HG03342 (cell line): ENCODE results near the gene NPL.

Source experiments
- ATAC-seq: cut with Tn5 transposase; IDR thresholded peaks from one replicate; pipeline ENCODE4 v1.9.1; 2021; ENCODE audit warnings: mild to moderate bottlenecking, moderate library complexity; ENCODE audit not compliant: unreplicated experiment

Gene NPL

DNA sequence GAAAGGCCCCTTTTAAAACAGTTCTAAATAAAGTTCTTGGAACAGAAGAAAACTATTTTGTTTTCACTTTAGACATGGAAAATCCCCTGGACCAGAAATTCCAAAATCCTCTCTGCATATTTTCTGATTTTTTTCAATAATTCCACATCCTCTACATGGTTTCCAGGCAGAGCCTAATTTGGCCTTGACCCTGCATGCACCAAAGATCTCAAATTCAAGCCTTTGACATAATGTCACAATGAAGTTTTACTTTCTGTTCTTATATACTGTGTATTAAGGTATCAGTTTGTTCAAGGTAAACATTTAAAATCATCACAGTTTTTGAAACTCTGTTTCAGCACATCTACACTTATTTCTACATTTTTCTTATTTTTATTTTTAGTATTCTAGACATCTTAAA is 12.2 kb upstream of the NPL start:
- ATAC-seq = no peak

- no peak for ATAC-seq
Measured at GRCh38 chr1:182778862-182779261, 10.7 kb upstream of the NPL start.

DNA sequence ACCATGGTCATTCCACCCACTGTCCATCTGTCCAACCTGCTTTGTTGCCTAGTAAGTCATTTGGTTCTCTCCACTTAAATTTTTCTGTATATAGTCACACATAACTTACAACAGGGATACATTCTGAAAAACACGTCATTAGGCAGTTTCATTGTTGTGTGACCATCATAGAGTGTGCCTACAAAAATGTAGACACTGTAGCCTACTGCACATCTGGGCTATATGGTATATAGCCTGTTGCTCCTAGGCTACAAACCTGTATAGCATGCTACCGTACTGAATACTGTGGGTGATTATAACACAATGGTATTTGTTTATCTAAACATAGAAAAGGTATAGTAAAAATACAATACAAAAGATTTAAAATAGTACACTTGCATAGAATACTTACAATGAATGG is 10.0 kb upstream of the NPL start:
- ATAC-seq = no peak

- ATAC-seq = peak; percentile 71
Measured at GRCh38 chr1:182781841-182782586, 7.6 kb upstream of the NPL start.

DNA sequence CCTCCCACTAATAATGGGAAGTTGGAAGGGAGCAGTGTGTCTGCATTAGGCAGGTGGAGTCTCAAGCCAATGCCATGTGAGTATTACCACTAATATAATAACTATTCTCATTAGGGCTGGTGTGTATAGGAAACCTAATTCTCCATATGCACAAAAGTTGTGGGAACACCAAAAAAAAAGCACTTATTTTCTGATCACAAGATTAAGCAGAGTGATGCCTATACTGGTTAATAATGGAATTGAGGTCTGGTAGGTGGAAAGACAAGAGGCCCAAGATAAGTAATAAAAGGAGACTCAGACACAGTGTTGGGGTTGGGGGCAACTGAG is 7.0 kb upstream of the NPL start:
- ATAC-seq = no peak

DNA sequence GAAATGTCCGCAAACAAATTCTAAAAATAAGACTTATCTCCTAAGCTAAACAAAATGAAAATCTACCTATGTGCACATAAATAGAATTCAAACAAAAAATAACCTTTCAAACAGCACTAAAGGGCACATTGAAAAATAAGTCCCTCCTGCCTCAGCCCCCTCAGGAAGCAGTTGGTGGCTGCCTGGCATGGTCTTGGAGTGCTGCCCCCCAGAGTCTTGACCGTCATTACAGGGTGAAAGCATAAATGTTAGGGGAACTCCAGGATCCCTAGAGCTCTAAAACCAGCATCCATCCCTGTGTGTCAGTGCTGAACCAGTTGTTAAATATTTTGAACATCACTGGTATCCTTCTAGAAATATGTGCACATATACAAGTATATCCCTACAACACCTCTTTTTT is 6.5 kb upstream of the NPL start:
- no peak for ATAC-seq

DNA sequence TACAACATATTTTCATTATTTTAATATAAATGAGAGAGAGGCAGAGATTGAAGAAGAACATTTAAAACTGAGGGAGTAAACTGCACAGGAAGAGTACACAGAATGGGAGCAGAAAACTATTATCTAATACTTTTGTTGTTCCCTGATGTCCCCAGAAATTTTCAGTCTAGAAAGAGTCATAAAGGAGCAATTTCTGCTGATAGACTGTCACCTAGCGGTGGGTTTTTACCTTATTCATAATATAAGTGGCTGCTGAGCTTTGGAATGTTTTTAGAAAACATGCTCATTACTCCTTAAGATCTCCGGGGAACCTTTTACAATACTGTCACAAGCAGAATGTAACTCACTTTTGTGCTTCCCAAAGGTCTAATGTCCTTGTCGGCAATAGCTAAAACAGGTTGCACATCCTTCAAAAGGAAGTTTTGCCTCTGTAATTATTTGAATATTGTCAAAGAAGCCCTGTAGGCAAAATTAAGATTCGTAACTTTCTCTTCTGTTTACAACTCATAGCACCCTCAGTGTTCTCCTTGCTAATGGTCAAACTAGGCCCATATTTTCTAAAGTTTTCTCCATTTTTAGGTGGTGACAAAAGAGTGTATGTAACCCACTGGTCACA is 4.9 kb upstream of the NPL start:
- ATAC-seq = no peak

GRCh38 chr1:182785181-182785580 is 4.4 kb upstream of the NPL start:
- no peak for ATAC-seq

- ATAC-seq = no peak
Measured at GRCh38 chr1:182786223-182786994, 3.2 kb upstream of the NPL start.

- ATAC-seq = no peak
Measured at GRCh38 chr1:182786995-182787324, 2.6 kb upstream of the NPL start.

- no peak for ATAC-seq
Measured at GRCh38 chr1:182791281-182792179, 2.0 kb downstream of the NPL start.

DNA sequence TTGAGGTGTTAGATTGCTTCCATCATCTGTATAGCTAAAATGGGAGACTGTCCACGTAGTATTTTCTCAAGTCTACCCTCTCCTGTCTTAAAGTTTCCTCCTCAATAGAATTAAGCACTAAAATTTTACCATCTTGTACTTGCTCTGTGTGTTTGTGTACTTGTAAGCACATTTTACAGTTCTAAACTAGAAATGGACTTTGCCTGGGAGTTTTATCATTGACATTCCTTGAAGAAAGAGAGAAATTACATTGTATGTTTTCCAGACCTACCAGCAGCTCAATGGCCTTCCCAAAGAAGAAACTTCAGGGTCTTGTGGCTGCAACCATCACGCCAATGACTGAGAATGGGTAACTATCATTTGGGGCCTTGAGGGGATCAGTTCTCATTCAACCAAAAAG is 4.5 kb downstream of the NPL start:
- no peak for ATAC-seq

GRCh38 chr1:182794676-182795201 is 5.2 kb downstream of the NPL start:
- no peak for ATAC-seq

GRCh38 chr1:182795563-182796228 is 6.1 kb downstream of the NPL start:
- no peak for ATAC-seq

- ATAC-seq = no peak
Measured at GRCh38 chr1:182802006-182802803, 12.6 kb downstream of the NPL start.

GRCh38 chr1:182803846-182804245 is 14.3 kb downstream of the NPL start:
- no peak for ATAC-seq

- no peak for ATAC-seq
Measured at GRCh38 chr1:182806015-182806678, 16.6 kb downstream of the NPL start.

GRCh38 chr1:182807907-182808306 is 18.3 kb downstream of the NPL start:
- ATAC-seq = no peak

GRCh38 chr1:182809414-182809957 is 19.9 kb downstream of the NPL start:
- ATAC-seq = no peak
